D721Med (cell line): ENCODE data around the gene MGMT.

Source experiments
- DNase-seq: peaks from one replicate; pipeline ENCODE4 v3.0.0; 2011; ENCODE audit warnings: low spot score; ENCODE audit not compliant: insufficient read length
- FAIRE-seq: peaks from 2 replicates; lab custom pipeline; 2011; peaks lifted over from hg19 to GRCh38; lab: Jason Lieb, UNC
- CTCF ChIP-seq: IDR thresholded peaks from 2 replicates; pipeline ENCODE4 v1.5.1; 2012; ENCODE audit warnings: mild to moderate bottlenecking, control low read depth; ENCODE audit not compliant: insufficient read depth; ENCODE audit errors: missing control alignments

Gene MGMT

GRCh38 chr10:129680661-129681344 lies 213.8 kb downstream of the MGMT start:
- TF ChIP-seq CTCF, result no peak
- no peak for FAIRE-seq
- no peak for DNase-seq

- FAIRE-seq, result no peak
- no peak for DNase-seq
- TF ChIP-seq CTCF, result no peak
Measured at GRCh38 chr10:129681856-129682255, 214.8 kb downstream of the MGMT start.

GRCh38 chr10:129683519-129683918 lies 216.5 kb downstream of the MGMT start:
- DNase-seq (no peak), FAIRE-seq (no peak)
- TF ChIP-seq CTCF, result no peak

GRCh38 chr10:129683920-129684319 lies 216.9 kb downstream of the MGMT start:
- DNase-seq, result no peak
- no peak for FAIRE-seq
- TF ChIP-seq CTCF, result no peak

- DNase-seq, result no peak
- FAIRE-seq, result no peak
- no peak for TF ChIP-seq CTCF
Measured at GRCh38 chr10:129685271-129685670, 218.2 kb downstream of the MGMT start.

GRCh38 chr10:129689671-129690071 lies 222.6 kb downstream of the MGMT start:
- DNase-seq, result no peak
- TF ChIP-seq CTCF, result no peak
- no peak for FAIRE-seq

- FAIRE-seq (no peak), DNase-seq (no peak)
- no peak for TF ChIP-seq CTCF
Measured at GRCh38 chr10:129690248-129691070, 223.4 kb downstream of the MGMT start.
